Tibial nerve (tissue), 4 donors: ENCODE results near the gene ATP2B3.

Source experiments
- EP300 ChIP-seq, 2 donors: sonication (generic); formaldehyde crosslinking; IDR thresholded peaks; one replicate each; pipeline ENCODE4 v1.6.1; 2017; ENCODE audit warnings: antibody characterized with exemption in 2 of 2, mild to moderate bottlenecking in 1 of 2
- POLR2A ChIP-seq, 2 donors: fragments of 450-650 bp; IDR thresholded peaks; one replicate each; pipeline ENCODE4 v1.6.1; 2017; ENCODE audit warnings: antibody characterized with exemption in 2 of 2, mild to moderate bottlenecking in 2 of 2, moderate library complexity in 2 of 2
- TF ChIP-seq, protein P1 (sequence below), 5 experiments: fragments of 200-600 bp in 3 of 5; fragments of 450-650 bp in 2 of 5; sonication (generic) in 3 of 5; IDR thresholded peaks; one replicate each; pipeline ENCODE4 v1.5.1; 2016 to 2019; ENCODE audit warnings: antibody characterized with exemption in 5 of 5, mild to moderate bottlenecking in 3 of 5, moderate library complexity in 2 of 5

DNA sequence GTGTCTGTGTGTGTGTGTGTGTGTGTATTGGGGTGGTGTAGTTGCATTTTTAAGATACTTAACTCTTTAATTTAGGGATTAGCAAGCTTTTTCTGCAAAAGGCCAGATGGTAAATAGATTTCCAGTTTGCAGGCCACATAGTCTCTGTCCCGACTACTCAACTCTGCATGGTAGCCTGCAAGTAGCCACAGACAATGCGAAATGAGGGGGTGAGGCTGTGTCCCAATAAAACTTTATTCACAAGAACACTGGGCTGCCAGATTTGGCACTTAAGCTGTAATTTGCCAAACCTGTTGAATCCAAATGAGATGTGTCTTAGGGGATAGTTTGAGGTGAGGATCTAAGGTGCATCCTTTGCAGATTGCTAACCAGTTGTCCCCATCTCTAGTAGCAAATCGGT, 6.8 kb downstream of the ATP2B3 start:
- TF ChIP-seq, protein P1, sequence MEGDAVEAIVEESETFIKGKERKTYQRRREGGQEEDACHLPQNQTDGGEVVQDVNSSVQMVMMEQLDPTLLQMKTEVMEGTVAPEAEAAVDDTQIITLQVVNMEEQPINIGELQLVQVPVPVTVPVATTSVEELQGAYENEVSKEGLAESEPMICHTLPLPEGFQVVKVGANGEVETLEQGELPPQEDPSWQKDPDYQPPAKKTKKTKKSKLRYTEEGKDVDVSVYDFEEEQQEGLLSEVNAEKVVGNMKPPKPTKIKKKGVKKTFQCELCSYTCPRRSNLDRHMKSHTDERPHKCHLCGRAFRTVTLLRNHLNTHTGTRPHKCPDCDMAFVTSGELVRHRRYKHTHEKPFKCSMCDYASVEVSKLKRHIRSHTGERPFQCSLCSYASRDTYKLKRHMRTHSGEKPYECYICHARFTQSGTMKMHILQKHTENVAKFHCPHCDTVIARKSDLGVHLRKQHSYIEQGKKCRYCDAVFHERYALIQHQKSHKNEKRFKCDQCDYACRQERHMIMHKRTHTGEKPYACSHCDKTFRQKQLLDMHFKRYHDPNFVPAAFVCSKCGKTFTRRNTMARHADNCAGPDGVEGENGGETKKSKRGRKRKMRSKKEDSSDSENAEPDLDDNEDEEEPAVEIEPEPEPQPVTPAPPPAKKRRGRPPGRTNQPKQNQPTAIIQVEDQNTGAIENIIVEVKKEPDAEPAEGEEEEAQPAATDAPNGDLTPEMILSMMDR (IDR thresholded peaks at IDR 0.05), result no peak
- no peak for TF ChIP-seq POLR2A (IDR thresholded peaks at IDR 0.05)
- no peak for TF ChIP-seq EP300 (IDR thresholded peaks at IDR 0.05)
